Type B pancreatic cell (in vitro differentiated cells): ENCODE results near the gene RFC5. TPM values are rescaled to one million over a fixed set of nuclear protein-coding genes. Genes with fewer than 3 reads are reported as not detected.

Experiments used
- DNase-seq: peaks from one replicate; pipeline ENCODE4 v3.0.0; 2021; ENCODE audit warnings: mixed read lengths; ENCODE audit not compliant: unreplicated experiment; ENCODE audit errors: extremely low spot score
- H3K27ac Mint-ChIP-seq: 2 replicates; pipeline ENCODE4 v1.8.0; 2021; ENCODE audit warnings: mild to moderate bottlenecking, mixed read lengths
- H3K27me3 Mint-ChIP-seq: 2 replicates; pipeline ENCODE4 v1.8.0; 2021; ENCODE audit warnings: mixed read lengths
- H3K36me3 Mint-ChIP-seq: 2 replicates; pipeline ENCODE4 v1.8.0; 2021; ENCODE audit warnings: mixed read lengths
- H3K4me1 Mint-ChIP-seq: one replicate; pipeline ENCODE4 v1.8.0; 2021; ENCODE audit warnings: mixed read lengths; ENCODE audit not compliant: unreplicated experiment
- H3K4me3 Mint-ChIP-seq: 2 replicates; pipeline ENCODE4 v1.8.0; 2021; ENCODE audit warnings: mild to moderate bottlenecking, mixed read lengths
- H3K9me3 Mint-ChIP-seq: 2 replicates; pipeline ENCODE4 v1.8.0; 2021; ENCODE audit warnings: mixed read lengths
- total RNA-seq: library from RNA; stranded (reverse); gene quantifications from 2 replicates; pipeline ENCODE4 v1.2.1, GENCODE V29; 2021; ENCODE audit warnings: low replicate concordance
- TF ChIP-seq, protein P1 (sequence below): fragments of 200-600 bp; sonication (generic); conservative IDR thresholded peaks from 2 replicates; pipeline ENCODE4 v1.5.0; 2021; ENCODE audit warnings: antibody characterized with exemption, mild to moderate bottlenecking

The RFC5 gene
- total RNA-seq, 1 donor from 2014 or later: 41.9 TPM

DNA sequence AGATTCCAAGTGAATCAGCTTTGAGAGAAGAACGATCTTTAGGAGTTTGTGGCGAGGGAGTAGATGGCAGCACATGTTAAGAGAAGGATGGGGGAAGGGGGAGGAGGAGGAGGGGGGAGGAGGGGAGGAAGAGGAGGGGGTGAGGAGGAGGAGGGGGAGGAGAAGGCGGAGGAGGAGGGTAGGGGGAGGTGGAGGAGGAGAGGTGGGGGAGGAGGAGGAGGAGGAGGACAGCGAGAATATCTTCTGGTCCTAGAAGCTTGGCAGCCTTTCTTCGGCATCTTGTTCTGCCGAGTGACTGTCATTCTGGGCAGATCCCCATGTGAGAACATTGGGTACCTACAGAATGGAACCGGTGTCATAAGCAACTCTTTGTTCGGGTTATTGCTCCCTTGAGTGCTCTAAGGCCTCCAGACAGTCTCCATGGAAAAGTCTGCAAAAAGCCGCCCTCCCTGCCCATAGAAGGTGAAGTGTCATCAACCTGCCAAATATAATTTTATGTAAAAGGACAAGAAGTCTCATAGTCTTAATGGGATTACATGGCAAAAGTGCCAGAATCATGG lies 6.9 kb downstream of the RFC5 start:
- H3K9me3 Mint-ChIP-seq: no peaks in the 10 kb centered on the region
- DNase-seq: no peak

DNA sequence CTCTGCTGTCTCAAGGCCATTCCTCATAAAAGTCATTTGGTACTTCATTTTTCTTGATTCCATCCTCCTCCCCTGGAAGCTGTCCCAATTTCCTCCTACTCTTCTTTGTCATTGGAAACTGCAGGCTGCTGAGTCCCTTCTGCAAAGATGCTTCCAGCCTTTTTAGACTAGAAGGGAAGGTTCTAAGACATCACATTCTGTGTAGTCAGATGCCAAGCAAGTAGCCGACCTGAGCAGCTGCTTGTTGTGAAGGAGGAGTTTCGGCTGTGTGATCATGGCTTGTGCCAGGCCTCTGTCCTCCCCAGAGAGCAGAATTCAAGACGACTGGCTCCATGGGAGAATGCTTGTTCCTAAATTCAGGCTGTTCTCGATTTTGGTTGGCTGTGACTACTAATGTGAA lies 8.7 kb downstream of the RFC5 start:
- TF ChIP-seq, protein P1, sequence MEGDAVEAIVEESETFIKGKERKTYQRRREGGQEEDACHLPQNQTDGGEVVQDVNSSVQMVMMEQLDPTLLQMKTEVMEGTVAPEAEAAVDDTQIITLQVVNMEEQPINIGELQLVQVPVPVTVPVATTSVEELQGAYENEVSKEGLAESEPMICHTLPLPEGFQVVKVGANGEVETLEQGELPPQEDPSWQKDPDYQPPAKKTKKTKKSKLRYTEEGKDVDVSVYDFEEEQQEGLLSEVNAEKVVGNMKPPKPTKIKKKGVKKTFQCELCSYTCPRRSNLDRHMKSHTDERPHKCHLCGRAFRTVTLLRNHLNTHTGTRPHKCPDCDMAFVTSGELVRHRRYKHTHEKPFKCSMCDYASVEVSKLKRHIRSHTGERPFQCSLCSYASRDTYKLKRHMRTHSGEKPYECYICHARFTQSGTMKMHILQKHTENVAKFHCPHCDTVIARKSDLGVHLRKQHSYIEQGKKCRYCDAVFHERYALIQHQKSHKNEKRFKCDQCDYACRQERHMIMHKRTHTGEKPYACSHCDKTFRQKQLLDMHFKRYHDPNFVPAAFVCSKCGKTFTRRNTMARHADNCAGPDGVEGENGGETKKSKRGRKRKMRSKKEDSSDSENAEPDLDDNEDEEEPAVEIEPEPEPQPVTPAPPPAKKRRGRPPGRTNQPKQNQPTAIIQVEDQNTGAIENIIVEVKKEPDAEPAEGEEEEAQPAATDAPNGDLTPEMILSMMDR: no peak
- DNase-seq: no peak
- Mint-ChIP-seq H3K27ac (no peak overlapping the region), H3K36me3 (peaks cover 19% of the 10 kb centered on the region), H3K9me3 (no peaks in the 10 kb centered on the region), H3K4me3 (no peak overlapping the region), H3K27me3 (no peaks in the 10 kb centered on the region), H3K4me1 (no peaks in the 10 kb centered on the region)

More for the DNA sequence above, 6.9 kb downstream of the RFC5 start:
- H3K27me3 Mint-ChIP-seq: no peaks in the 10 kb centered on the region
- TF ChIP-seq, protein P1: no peak
- H3K4me1 Mint-ChIP-seq: no peaks in the 10 kb centered on the region
- no peak overlapping the region for H3K27ac Mint-ChIP-seq
- no peak overlapping the region for H3K4me3 Mint-ChIP-seq
- H3K36me3 Mint-ChIP-seq: peaks cover 15% of the 10 kb centered on the region

DNA sequence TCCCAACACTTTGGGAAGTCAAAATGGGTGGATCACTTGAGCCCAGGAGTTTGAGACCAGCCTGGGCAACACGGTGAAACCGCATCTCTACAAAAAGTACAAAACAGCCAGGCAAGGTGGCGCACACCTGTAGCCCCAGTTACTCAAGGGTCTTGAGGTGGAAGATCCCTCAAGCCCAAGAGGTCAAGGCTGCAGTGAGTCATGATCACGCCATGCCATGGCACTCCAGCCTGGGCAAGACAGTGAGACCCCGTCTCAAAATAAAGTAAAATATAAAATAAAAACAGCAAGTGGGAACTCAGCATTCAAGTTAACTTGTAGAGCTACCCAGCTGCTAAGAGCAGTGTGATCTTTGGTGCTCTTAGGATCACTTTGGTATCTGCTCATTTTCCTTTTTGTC lies 12.7 kb downstream of the RFC5 start:
- DNase-seq: no peak
- no peak overlapping the region for H3K4me3 Mint-ChIP-seq
- no peak overlapping the region for H3K27ac Mint-ChIP-seq
- TF ChIP-seq, protein P1: no peak
- no peaks in the 10 kb centered on the region for H3K9me3 Mint-ChIP-seq
- H3K36me3 Mint-ChIP-seq: peaks cover 17% of the 10 kb centered on the region
- H3K4me1 Mint-ChIP-seq: no peaks in the 10 kb centered on the region
- H3K27me3 Mint-ChIP-seq: no peaks in the 10 kb centered on the region

DNA sequence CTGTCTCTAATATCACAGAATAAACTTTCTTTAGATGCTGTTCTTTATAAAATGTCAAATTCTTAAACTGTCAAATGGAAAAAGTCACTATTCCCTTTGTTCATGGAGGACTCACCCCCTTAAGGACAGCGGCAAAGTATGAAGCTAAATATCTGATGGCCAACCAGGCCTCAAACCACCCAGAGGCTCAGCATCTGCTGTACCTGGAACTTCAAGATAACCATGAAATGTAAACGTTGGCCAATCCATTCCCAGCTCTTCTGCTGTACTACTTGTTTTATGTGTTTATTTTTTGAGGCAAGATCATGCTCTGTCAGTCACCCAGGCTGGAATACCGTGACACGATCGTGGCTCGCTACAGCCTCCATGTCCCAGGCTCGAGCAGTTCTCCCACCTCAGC lies 15.7 kb downstream of the RFC5 start:
- Mint-ChIP-seq H3K27ac (no peak overlapping the region), H3K9me3 (no peaks in the 10 kb centered on the region), H3K4me3 (no peak overlapping the region), H3K36me3 (peaks cover 31% of the 10 kb centered on the region), H3K27me3 (no peaks in the 10 kb centered on the region), H3K4me1 (peaks cover 7% of the 10 kb centered on the region)
- TF ChIP-seq, protein P1: no peak
- DNase-seq: no peak

DNA sequence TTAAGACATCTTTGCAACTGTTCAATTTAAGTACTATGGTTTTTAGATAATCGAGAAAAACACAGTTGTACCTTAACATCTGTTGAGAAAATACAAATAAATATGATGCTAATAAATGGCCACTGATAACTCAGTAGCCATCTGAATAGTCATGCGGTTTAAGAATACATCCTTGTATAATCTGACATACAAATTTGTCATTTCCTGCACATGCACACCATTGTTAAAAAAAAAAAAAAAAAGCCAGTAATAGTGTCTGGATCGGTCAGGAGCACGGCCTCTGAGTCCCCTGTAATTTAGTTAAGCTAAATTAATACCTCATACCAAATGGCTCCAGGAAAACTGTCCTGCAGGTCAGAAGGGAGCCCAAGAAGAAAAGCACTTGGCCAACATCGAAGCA lies 16.8 kb downstream of the RFC5 start:
- H3K36me3 Mint-ChIP-seq: peaks cover 35% of the 10 kb centered on the region
- TF ChIP-seq, protein P1: no peak
- DNase-seq: no peak
- H3K27ac Mint-ChIP-seq: peak overlapping the region; percentile 79
- H3K4me3 Mint-ChIP-seq: no peak overlapping the region
- no peaks in the 10 kb centered on the region for H3K27me3 Mint-ChIP-seq
- no peaks in the 10 kb centered on the region for H3K9me3 Mint-ChIP-seq
- H3K4me1 Mint-ChIP-seq: peaks cover 7% of the 10 kb centered on the region

DNA sequence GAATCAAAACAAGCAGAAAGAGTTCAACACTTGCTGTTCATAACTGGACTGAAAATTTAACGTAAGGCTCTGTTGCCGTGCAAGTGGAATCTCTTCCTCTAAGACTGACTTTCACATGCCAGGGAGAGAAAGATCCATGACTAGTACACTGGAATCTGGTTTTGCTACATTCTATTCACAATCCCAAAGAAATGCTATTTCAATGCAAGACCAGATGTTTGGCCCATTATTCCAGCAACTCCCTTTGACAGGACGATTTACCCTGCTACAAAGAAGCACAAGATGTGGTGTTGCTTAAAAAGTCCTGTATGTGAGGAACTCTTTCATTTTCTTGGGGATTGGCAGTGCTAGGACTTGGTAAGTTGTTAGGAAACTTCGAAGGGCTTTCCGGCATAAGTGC lies 17.4 kb downstream of the RFC5 start:
- Mint-ChIP-seq H3K27me3 (no peaks in the 10 kb centered on the region), H3K4me1 (peaks cover 7% of the 10 kb centered on the region), H3K27ac (peak overlapping the region; percentile 79), H3K9me3 (no peaks in the 10 kb centered on the region), H3K36me3 (peaks cover 32% of the 10 kb centered on the region), H3K4me3 (no peak overlapping the region)
- no peak for DNase-seq
- TF ChIP-seq, protein P1: no peak
